Natural killer cell treated with Interleukin-12 subunit alpha and Interleukin-12 subunit beta and Interleukin-15 and Interleukin-18, amount 100 ng/mL, for 72 hours (primary cell): ENCODE measurements around the gene MED28. TPM values are rescaled to one million over a fixed set of nuclear protein-coding genes. Genes with fewer than 3 reads are reported as not detected.

ENCODE experiments used
- ATAC-seq, 2 donors: fragments of 150-1000 bp; cut with Tn5 transposase in 1 of 2; sonication (Bioruptor Pico), chemical (Tn5 transposase) in 1 of 2; 2 replicates each; pipeline ENCODE4 v1.10.0; 2021
- DNase-seq: peaks from one replicate; pipeline ENCODE4 v3.0.0; 2022; ENCODE audit warnings: low spot score
- H3K27ac Mint-ChIP-seq, 2 donors: 1 replicate in 1 of 2; 2 replicates in 1 of 2; pipeline ENCODE4 v1.8.0; 2022; ENCODE audit warnings: mixed read lengths in 2 of 2, mild to moderate bottlenecking in 1 of 2, moderate library complexity in 1 of 2
- H3K27me3 Mint-ChIP-seq, 2 donors: 1 replicate in 1 of 2; 2 replicates in 1 of 2; pipeline ENCODE4 v1.8.0; 2022; ENCODE audit warnings: mixed read lengths in 2 of 2
- H3K36me3 Mint-ChIP-seq: one replicate; pipeline ENCODE4 v1.8.0; 2022; ENCODE audit warnings: mixed read lengths
- H3K4me1 Mint-ChIP-seq, 2 donors: 1 replicate in 1 of 2; 2 replicates in 1 of 2; pipeline ENCODE4 v1.8.0; 2022; ENCODE audit warnings: low read depth in 2 of 2, mixed read lengths in 2 of 2, mild to moderate bottlenecking in 1 of 2
- H3K4me3 Mint-ChIP-seq: one replicate; pipeline ENCODE4 v1.8.0; 2022; ENCODE audit warnings: mixed read lengths
- H3K9me3 Mint-ChIP-seq: 2 replicates; pipeline ENCODE4 v1.8.0; 2022; ENCODE audit warnings: mixed read lengths
- total RNA-seq, 2 donors: library from RNA; stranded (reverse); gene quantifications; one replicate each; pipeline ENCODE4 v1.2.3, GENCODE V29; 2022

Gene MED28
- total RNA-seq, 2 donors from 2014 or later: 35.2 to 41.2 TPM

- peak in 1 of 2 donors; percentile 30 for ATAC-seq
- peaks cover 13 to 17% of the 10 kb centered on the region in 2 donors for H3K4me1 Mint-ChIP-seq
- no peaks in the 10 kb centered on the region for H3K9me3 Mint-ChIP-seq
- H3K27ac Mint-ChIP-seq: no peak overlapping the region
- peaks cover 0 to 12% of the 10 kb centered on the region in 2 donors for H3K27me3 Mint-ChIP-seq
- DNase-seq: no peak
- H3K4me3 Mint-ChIP-seq: no peak overlapping the region
- no peaks in the 10 kb centered on the region for H3K36me3 Mint-ChIP-seq
These were observed 48.3 kb downstream of the MED28 start for GRCh38 chr4:17662694-17663093.

- Mint-ChIP-seq H3K36me3 (no peaks in the 10 kb centered on the region), H3K27me3 (peaks cover 0 to 18% of the 10 kb centered on the region in 2 donors), H3K4me3 (no peak overlapping the region), H3K4me1 (peaks cover 13 to 17% of the 10 kb centered on the region in 2 donors), H3K9me3 (no peaks in the 10 kb centered on the region), H3K27ac (peak overlapping the region in 1 of 2 donors; percentile 15)
- ATAC-seq (peak; percentile 50 to 54), DNase-seq (no peak)
These were observed 50.3 kb downstream of the MED28 start for GRCh38 chr4:17664755-17665154.

GRCh38 chr4:17665346-17665745, 50.9 kb downstream of the MED28 start:
- no peak overlapping the region for H3K4me3 Mint-ChIP-seq
- ATAC-seq (no peak), DNase-seq (no peak)
- H3K27ac Mint-ChIP-seq: no peak overlapping the region
- H3K9me3 Mint-ChIP-seq: no peaks in the 10 kb centered on the region
- peaks cover 3 to 20% of the 10 kb centered on the region in 2 donors for H3K27me3 Mint-ChIP-seq
- H3K4me1 Mint-ChIP-seq: peaks cover 13 to 17% of the 10 kb centered on the region in 2 donors
- no peaks in the 10 kb centered on the region for H3K36me3 Mint-ChIP-seq

GRCh38 chr4:17665852-17666251, 51.4 kb downstream of the MED28 start:
- peaks cover 5 to 20% of the 10 kb centered on the region in 2 donors for H3K27me3 Mint-ChIP-seq
- ATAC-seq (no peak), DNase-seq (no peak)
- H3K36me3 Mint-ChIP-seq: no peaks in the 10 kb centered on the region
- no peak overlapping the region for H3K4me3 Mint-ChIP-seq
- peaks cover 13 to 17% of the 10 kb centered on the region in 2 donors for H3K4me1 Mint-ChIP-seq
- H3K9me3 Mint-ChIP-seq: no peaks in the 10 kb centered on the region
- no peak overlapping the region for H3K27ac Mint-ChIP-seq

GRCh38 chr4:17667253-17667652, 52.8 kb downstream of the MED28 start:
- Mint-ChIP-seq H3K27ac (no peak overlapping the region), H3K4me1 (peaks cover 13 to 17% of the 10 kb centered on the region in 2 donors), H3K9me3 (no peaks in the 10 kb centered on the region), H3K4me3 (no peak overlapping the region), H3K36me3 (peaks cover 7% of the 10 kb centered on the region), H3K27me3 (peaks cover 12 to 30% of the 10 kb centered on the region in 2 donors)
- DNase-seq: no peak
- ATAC-seq: no peak

GRCh38 chr4:17667653-17668201, 53.3 kb downstream of the MED28 start:
- ATAC-seq: no peak
- no peaks in the 10 kb centered on the region for H3K9me3 Mint-ChIP-seq
- H3K36me3 Mint-ChIP-seq: peaks cover 7% of the 10 kb centered on the region
- no peak for DNase-seq
- peaks cover 14 to 35% of the 10 kb centered on the region in 2 donors for H3K27me3 Mint-ChIP-seq
- peaks cover 13 to 17% of the 10 kb centered on the region in 2 donors for H3K4me1 Mint-ChIP-seq
- no peak overlapping the region for H3K4me3 Mint-ChIP-seq
- no peak overlapping the region for H3K27ac Mint-ChIP-seq

GRCh38 chr4:17670423-17670822, 56.0 kb downstream of the MED28 start:
- peaks cover 16 to 40% of the 10 kb centered on the region in 2 donors for H3K27me3 Mint-ChIP-seq
- no peak overlapping the region for H3K4me3 Mint-ChIP-seq
- H3K27ac Mint-ChIP-seq: no peak overlapping the region
- DNase-seq (no peak), ATAC-seq (no peak)
- no peaks in the 10 kb centered on the region for H3K9me3 Mint-ChIP-seq
- H3K4me1 Mint-ChIP-seq: peaks cover 0 to 2% of the 10 kb centered on the region in 2 donors
- peaks cover 7% of the 10 kb centered on the region for H3K36me3 Mint-ChIP-seq

GRCh38 chr4:17680559-17681280, 66.3 kb downstream of the MED28 start:
- Mint-ChIP-seq H3K36me3 (no peaks in the 10 kb centered on the region), H3K27ac (no peak overlapping the region), H3K27me3 (peaks cover 17 to 36% of the 10 kb centered on the region in 2 donors), H3K4me1 (no peaks in the 10 kb centered on the region), H3K4me3 (no peak overlapping the region), H3K9me3 (no peaks in the 10 kb centered on the region)
- DNase-seq: no peak
- ATAC-seq: no peak

GRCh38 chr4:17681281-17682221, 67.1 kb downstream of the MED28 start:
- Mint-ChIP-seq H3K4me3 (no peak overlapping the region), H3K4me1 (no peaks in the 10 kb centered on the region)

GRCh38 chr4:17682222-17682566, 67.8 kb downstream of the MED28 start:
- no peak for ATAC-seq
- no peak overlapping the region for H3K4me3 Mint-ChIP-seq
- no peaks in the 10 kb centered on the region for H3K4me1 Mint-ChIP-seq
- no peaks in the 10 kb centered on the region for H3K9me3 Mint-ChIP-seq
- H3K27ac Mint-ChIP-seq: no peak overlapping the region
- DNase-seq: no peak
- peaks cover 10 to 23% of the 10 kb centered on the region in 2 donors for H3K27me3 Mint-ChIP-seq
- H3K36me3 Mint-ChIP-seq: no peaks in the 10 kb centered on the region

More at GRCh38 chr4:17681281-17682221, 67.1 kb downstream of the MED28 start:
- ATAC-seq (no peak), DNase-seq (no peak)
- peaks cover 13 to 30% of the 10 kb centered on the region in 2 donors for H3K27me3 Mint-ChIP-seq
- H3K9me3 Mint-ChIP-seq: no peaks in the 10 kb centered on the region
- H3K36me3 Mint-ChIP-seq: no peaks in the 10 kb centered on the region
- H3K27ac Mint-ChIP-seq: no peak overlapping the region

Other genes with a start within 250 kb of the MED28 start
- gene QDPR, start 102.6 kb upstream of the MED28 start, total RNA-seq: 10 to 100 TPM; 21.8 to 28.2 TPM
- gene CLRN2, start 99.5 kb upstream of the MED28 start, total RNA-seq: not detected
- 100 to 1,000 TPM in 1 of 2 donors, 10 to 100 TPM in 1; 99.9 to 137 TPM for gene LAP3, start 37.4 kb upstream of the MED28 start, total RNA-seq
- gene FAM184B, start 167.0 kb downstream of the MED28 start, total RNA-seq: not detected
- gene DCAF16, start 196.1 kb downstream of the MED28 start, total RNA-seq: 10 to 100 TPM; 34.2 to 45.5 TPM
- 10 to 100 TPM; 32.6 to 55.3 TPM for gene NCAPG, start 196.3 kb downstream of the MED28 start, total RNA-seq